Activated CD8-positive, alpha-beta memory T cell treated with anti-CD3 and anti-CD28 coated beads for 4 hours (primary cell): Measurements from ENCODE around the gene GOLGA6L25.
"Not testable (repeated sequence)": the region's sequence is repeated elsewhere in the genome, so short reads cannot be mapped to it uniquely, and the experiment has no call there.

Experiments used
- DNase-seq, 2 donors: peaks; one replicate each; pipeline ENCODE4 v3.0.0-alpha.2; 2020; ENCODE audit warnings: low read depth in 2 of 2

Gene GOLGA6L25

GRCh38 chr15:28553268-28553667 is at the start of gene GOLGA6L25:
Gene GOLGA6L25, plus strand, starts transcription at chr15:28553568. Its CDS starts 61 bp downstream, at chr15:28553629.
- not testable (repeated sequence) for DNase-seq

- not testable (repeated sequence) for DNase-seq
Measured at GRCh38 chr15:28508217-28508889, 45.0 kb upstream of the GOLGA6L25 start.

GRCh38 chr15:28514128-28514527 is 39.2 kb upstream of the GOLGA6L25 start:
- not testable (repeated sequence) for DNase-seq

- not testable (repeated sequence) for DNase-seq
Measured at GRCh38 chr15:28515208-28515607, 38.2 kb upstream of the GOLGA6L25 start.

- DNase-seq = not testable (repeated sequence)
Measured at GRCh38 chr15:28532954-28533353, 20.4 kb upstream of the GOLGA6L25 start, which contains the start of gene GOLGA8G. Gene GOLGA8G, minus strand, starts transcription at chr15:28532971. Its CDS starts 62 bp downstream, at chr15:28532909.

- not testable (repeated sequence) for DNase-seq
Measured at GRCh38 chr15:28573351-28573750, 20.0 kb downstream of the GOLGA6L25 start.

GRCh38 chr15:28588977-28589606 is 35.7 kb downstream of the GOLGA6L25 start:
- DNase-seq = not testable (repeated sequence)

GRCh38 chr15:28589769-28590168 is 36.4 kb downstream of the GOLGA6L25 start:
- DNase-seq = not testable (repeated sequence)

- not testable (repeated sequence) for DNase-seq
Measured at GRCh38 chr15:28592395-28592794, 39.0 kb downstream of the GOLGA6L25 start.

- DNase-seq = not testable (repeated sequence)
Measured at GRCh38 chr15:28593424-28594129, 40.2 kb downstream of the GOLGA6L25 start.

GRCh38 chr15:28597471-28597870 is 44.1 kb downstream of the GOLGA6L25 start:
- not testable (repeated sequence) for DNase-seq

- DNase-seq = not testable (repeated sequence)
Measured at GRCh38 chr15:28598209-28598608, 44.8 kb downstream of the GOLGA6L25 start.

- DNase-seq = not testable (repeated sequence)
Measured at GRCh38 chr15:28602152-28602551, 48.8 kb downstream of the GOLGA6L25 start.
